ENCODE data around the gene SLC13A2. TPM values are rescaled to one million over a fixed set of nuclear protein-coding genes. Genes with fewer than 3 reads are reported as not detected.

The SLC13A2 gene
- total RNA-seq, 3 donors from 2014 or later (not counting 1 experiment from before 2014, with no cell fraction given), result not detected

DNA sequence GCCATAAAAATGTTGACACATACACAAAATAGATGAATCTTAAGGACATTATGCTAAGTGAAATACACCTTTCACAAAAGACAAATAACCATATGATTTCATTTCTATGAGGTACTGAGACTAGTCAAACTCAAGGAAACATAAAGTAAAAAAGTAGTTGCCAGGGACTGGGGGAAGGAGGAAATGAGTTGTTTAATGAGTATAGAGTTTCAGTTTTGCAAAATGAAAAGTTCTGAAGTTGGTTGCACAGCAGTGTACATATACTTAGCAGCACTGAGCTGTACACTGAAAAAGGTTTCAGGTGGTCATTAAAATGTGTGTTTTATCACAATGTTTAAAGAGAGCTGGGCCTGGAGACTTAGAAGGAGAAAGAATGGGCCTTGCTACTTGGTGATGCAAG is 4.7 kb upstream of the SLC13A2 start:
- Mint-ChIP-seq H3K36me3 (no peaks in the 10 kb centered on the region), H3K27me3 (ENCODE audit: low read depth in 2 of 2) (peaks cover 3 to 22% of the 10 kb centered on the region in 2 donors), H3K4me1 (no peaks in the 10 kb centered on the region), H3K27ac (no peak overlapping the region), H3K4me3 (no peak overlapping the region), H3K9me3 (no peaks in the 10 kb centered on the region)
- TF ChIP-seq, protein P1, sequence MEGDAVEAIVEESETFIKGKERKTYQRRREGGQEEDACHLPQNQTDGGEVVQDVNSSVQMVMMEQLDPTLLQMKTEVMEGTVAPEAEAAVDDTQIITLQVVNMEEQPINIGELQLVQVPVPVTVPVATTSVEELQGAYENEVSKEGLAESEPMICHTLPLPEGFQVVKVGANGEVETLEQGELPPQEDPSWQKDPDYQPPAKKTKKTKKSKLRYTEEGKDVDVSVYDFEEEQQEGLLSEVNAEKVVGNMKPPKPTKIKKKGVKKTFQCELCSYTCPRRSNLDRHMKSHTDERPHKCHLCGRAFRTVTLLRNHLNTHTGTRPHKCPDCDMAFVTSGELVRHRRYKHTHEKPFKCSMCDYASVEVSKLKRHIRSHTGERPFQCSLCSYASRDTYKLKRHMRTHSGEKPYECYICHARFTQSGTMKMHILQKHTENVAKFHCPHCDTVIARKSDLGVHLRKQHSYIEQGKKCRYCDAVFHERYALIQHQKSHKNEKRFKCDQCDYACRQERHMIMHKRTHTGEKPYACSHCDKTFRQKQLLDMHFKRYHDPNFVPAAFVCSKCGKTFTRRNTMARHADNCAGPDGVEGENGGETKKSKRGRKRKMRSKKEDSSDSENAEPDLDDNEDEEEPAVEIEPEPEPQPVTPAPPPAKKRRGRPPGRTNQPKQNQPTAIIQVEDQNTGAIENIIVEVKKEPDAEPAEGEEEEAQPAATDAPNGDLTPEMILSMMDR (IDR thresholded peaks at IDR 0.05), result no peak
- Histone ChIP-seq H3K4me1 (ENCODE audit: control insufficient read depth, insufficient read depth, low read length) (no peaks in the 10 kb centered on the region), H3K9me3 (ENCODE audit: control insufficient read depth, insufficient read depth, low read length) (no peaks in the 10 kb centered on the region), H3K36me3 (ENCODE audit: control insufficient read depth, insufficient read depth, low read length) (no peaks in the 10 kb centered on the region), H3K27ac (ENCODE audit: low read length) (no peak overlapping the region), H3K27me3 (ENCODE audit: control insufficient read depth, insufficient read depth, low read length) (no peaks in the 10 kb centered on the region), H3K4me3 (ENCODE audit: low read length) (no peak overlapping the region)
- DNase-seq (no peak), ATAC-seq (no peak)
- intact Hi-C loops (cut with micrococcal nuclease), result no loop called here

GRCh38 chr17:28469376-28469775 is 4.1 kb upstream of the SLC13A2 start:
- Histone ChIP-seq H3K4me3 (ENCODE audit: low read length) (no peak overlapping the region), H3K27ac (ENCODE audit: low read length) (no peak overlapping the region), H3K36me3 (ENCODE audit: control insufficient read depth, insufficient read depth, low read length) (no peaks in the 10 kb centered on the region), H3K9me3 (ENCODE audit: control insufficient read depth, insufficient read depth, low read length) (no peaks in the 10 kb centered on the region), H3K4me1 (ENCODE audit: control insufficient read depth, insufficient read depth, low read length) (no peaks in the 10 kb centered on the region), H3K27me3 (ENCODE audit: control insufficient read depth, insufficient read depth, low read length) (no peaks in the 10 kb centered on the region)
- TF ChIP-seq, protein P1 (IDR thresholded peaks at IDR 0.05), result no peak
- Mint-ChIP-seq H3K27me3 (ENCODE audit: low read depth in 2 of 2) (peaks cover 3 to 22% of the 10 kb centered on the region in 2 donors), H3K4me1 (no peaks in the 10 kb centered on the region), H3K36me3 (no peaks in the 10 kb centered on the region), H3K4me3 (no peak overlapping the region), H3K27ac (no peak overlapping the region), H3K9me3 (no peaks in the 10 kb centered on the region)
- ATAC-seq, result no peak
- WGBS (ENCODE audit: insufficient coverage), result 93% methylated on average over 7 of the region's 8 CpGs
- no peak for DNase-seq
- intact Hi-C loops (cut with micrococcal nuclease), result no loop called here

GRCh38 chr17:28470266-28470913 is 3.1 kb upstream of the SLC13A2 start:
- Histone ChIP-seq H3K9me3 (ENCODE audit: control insufficient read depth, insufficient read depth, low read length) (no peaks in the 10 kb centered on the region), H3K4me1 (ENCODE audit: control insufficient read depth, insufficient read depth, low read length) (no peaks in the 10 kb centered on the region), H3K27me3 (ENCODE audit: control insufficient read depth, insufficient read depth, low read length) (no peaks in the 10 kb centered on the region), H3K4me3 (ENCODE audit: low read length) (no peak overlapping the region), H3K36me3 (ENCODE audit: control insufficient read depth, insufficient read depth, low read length) (no peaks in the 10 kb centered on the region), H3K27ac (ENCODE audit: low read length) (no peak overlapping the region)
- no peaks in the 10 kb centered on the region for H3K36me3 Mint-ChIP-seq
- intact Hi-C loops (cut with micrococcal nuclease), result no loop called here
- no peak for DNase-seq
- peaks cover 5 to 19% of the 10 kb centered on the region in 2 donors for H3K27me3 Mint-ChIP-seq (ENCODE audit: low read depth in 2 of 2)
- no peak for ATAC-seq
- H3K9me3 Mint-ChIP-seq, result no peaks in the 10 kb centered on the region
- no peak overlapping the region for H3K27ac Mint-ChIP-seq
- TF ChIP-seq, protein P1 (IDR thresholded peaks at IDR 0.05), result no peak
- peaks cover 0 to 3% of the 10 kb centered on the region in 2 donors for H3K4me1 Mint-ChIP-seq
- WGBS (ENCODE audit: insufficient coverage), result 86% methylated on average over 6 of the region's 7 CpGs
- H3K4me3 Mint-ChIP-seq, result no peak overlapping the region

DNA sequence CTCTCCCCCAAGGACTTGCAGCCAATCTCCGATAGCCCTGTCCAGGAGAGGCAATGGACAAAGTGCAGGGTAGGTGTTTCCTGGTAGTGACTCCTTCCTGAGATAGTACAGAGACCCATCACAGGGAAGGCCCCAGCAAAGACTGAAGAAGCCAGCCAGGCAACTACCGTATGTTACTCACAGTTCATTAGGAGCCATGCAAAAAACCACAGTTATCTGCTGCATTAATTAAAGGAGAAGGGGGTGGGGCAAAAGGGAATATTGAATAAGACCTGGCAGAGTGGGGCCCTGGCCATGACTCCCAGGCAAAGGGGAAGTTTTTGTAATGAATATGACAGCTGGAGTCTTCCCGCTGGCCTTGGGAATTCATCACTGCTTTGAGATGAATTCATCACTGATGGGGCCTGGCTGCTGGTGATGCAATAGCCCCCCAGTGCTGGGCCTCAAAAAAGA is 2.5 kb upstream of the SLC13A2 start:
- DNase-seq, result no peak
- Mint-ChIP-seq H3K36me3 (no peaks in the 10 kb centered on the region), H3K4me3 (no peak overlapping the region), H3K27me3 (ENCODE audit: low read depth in 2 of 2) (peaks cover 8 to 13% of the 10 kb centered on the region in 2 donors), H3K27ac (no peak overlapping the region), H3K9me3 (no peaks in the 10 kb centered on the region), H3K4me1 (peaks cover 0 to 9% of the 10 kb centered on the region in 2 donors)
- TF ChIP-seq, protein P1 (IDR thresholded peaks at IDR 0.05), result no peak
- Histone ChIP-seq H3K4me1 (ENCODE audit: control insufficient read depth, insufficient read depth, low read length) (no peaks in the 10 kb centered on the region), H3K27ac (ENCODE audit: low read length) (no peak overlapping the region), H3K27me3 (ENCODE audit: control insufficient read depth, insufficient read depth, low read length) (no peaks in the 10 kb centered on the region), H3K36me3 (ENCODE audit: control insufficient read depth, insufficient read depth, low read length) (no peaks in the 10 kb centered on the region), H3K9me3 (ENCODE audit: control insufficient read depth, insufficient read depth, low read length) (no peaks in the 10 kb centered on the region), H3K4me3 (ENCODE audit: low read length) (no peak overlapping the region)
- intact Hi-C loops (cut with micrococcal nuclease), result no loop called here
- 92% methylated on average over 2 of the region's 3 CpGs for WGBS (ENCODE audit: insufficient coverage)
- no peak for ATAC-seq

Data from natural killer cell (primary cell).